Skeletal muscle satellite cell (primary cell): ENCODE data around the gene CELF4.
"Not testable (repeated sequence)": the region's sequence is repeated elsewhere in the genome, so short reads cannot be mapped to it uniquely, and the experiment has no call there.

Experiments
- H3K27me3 ChIP-seq: 2 replicates; pipeline ENCODE4 v1.7.0; 2013; ENCODE audit warnings: low read length; ENCODE audit not compliant: control insufficient read depth, insufficient read depth
- H3K36me3 ChIP-seq: 2 replicates; pipeline ENCODE4 v1.7.0; 2013; ENCODE audit warnings: mild to moderate bottlenecking, control low read depth, low read length; ENCODE audit not compliant: insufficient read depth
- H3K4me1 ChIP-seq: 2 replicates; pipeline ENCODE4 v1.7.0; 2013; ENCODE audit warnings: low read length; ENCODE audit not compliant: control insufficient read depth, insufficient read depth
- H3K4me2 ChIP-seq: 2 replicates; pipeline ENCODE4 v1.7.0; 2013; ENCODE audit warnings: mild to moderate bottlenecking, low read length
- H3K4me3 ChIP-seq: 2 replicates; pipeline ENCODE4 v1.7.0; 2013; ENCODE audit warnings: low read length
- H3K9ac ChIP-seq: 2 replicates; pipeline ENCODE4 v1.7.0; 2013; ENCODE audit warnings: mild to moderate bottlenecking, low read depth, low read length, moderate library complexity
- H3K9me3 ChIP-seq: replicated peaks from 2 replicates; pipeline ENCODE4 v1.7.0; 2013; ENCODE audit warnings: mild to moderate bottlenecking, control low read depth, low read length

The CELF4 gene

DNA sequence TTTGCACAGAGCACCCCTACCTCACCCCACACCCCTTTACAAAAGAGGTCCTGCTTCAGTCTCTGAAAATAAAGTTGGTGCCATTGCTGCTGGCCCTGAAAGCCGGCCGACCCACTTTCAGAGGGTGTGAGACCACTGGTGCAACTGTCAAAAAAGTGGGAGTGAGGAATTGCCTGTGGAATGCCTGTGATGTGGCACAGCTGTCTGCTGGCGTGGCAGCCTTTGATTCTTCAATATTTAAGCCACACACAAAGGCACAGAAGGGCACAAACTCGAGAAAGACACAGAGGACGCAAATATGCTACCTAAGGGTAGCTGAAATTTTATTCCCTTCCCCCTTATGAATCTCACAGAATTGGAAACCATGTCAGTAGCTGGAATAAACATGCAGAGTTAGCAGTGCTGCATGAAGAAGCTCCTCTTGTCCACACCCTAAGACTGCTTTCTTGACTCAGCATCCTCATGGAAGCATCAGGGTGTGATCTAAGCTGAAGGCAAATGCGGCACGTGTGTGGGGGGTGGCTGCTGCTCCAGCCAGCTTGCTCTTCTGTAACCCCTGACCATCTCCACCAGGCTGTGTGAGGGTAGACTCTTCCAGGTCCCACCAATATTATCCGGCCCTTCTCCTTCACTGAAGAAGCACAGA lies 92.3 kb downstream of the CELF4 start:
- Histone ChIP-seq H3K36me3 (no peaks in the 10 kb centered on the region), H3K9ac (no peak overlapping the region), H3K4me1 (no peaks in the 10 kb centered on the region), H3K27me3 (peaks cover 30% of the 10 kb centered on the region), H3K9me3 (no peaks in the 10 kb centered on the region), H3K4me2 (no peak overlapping the region), H3K4me3 (no peak overlapping the region)

DNA sequence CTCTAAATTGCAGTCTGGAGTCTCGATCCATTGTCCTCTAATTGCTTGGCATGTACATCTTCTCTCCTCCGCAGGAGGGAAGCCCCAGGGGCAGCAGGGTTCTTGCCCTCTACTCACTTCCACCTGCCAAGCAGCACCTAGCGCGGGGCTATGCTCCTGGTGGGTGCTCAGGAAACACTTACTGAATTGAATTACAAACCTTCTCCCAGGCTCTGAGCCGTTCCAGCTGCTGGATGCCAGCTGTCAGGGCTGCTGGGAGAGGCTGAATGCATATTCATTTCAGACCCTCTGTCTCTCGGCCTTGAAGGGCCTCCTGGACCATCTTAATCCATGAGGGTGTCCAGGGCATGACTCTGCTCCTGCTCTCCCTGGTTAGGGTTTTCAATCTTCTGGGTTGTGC lies 94.0 kb downstream of the CELF4 start:
- Histone ChIP-seq H3K9me3 (no peaks in the 10 kb centered on the region), H3K27me3 (peaks cover 31% of the 10 kb centered on the region), H3K36me3 (no peaks in the 10 kb centered on the region), H3K4me3 (no peak overlapping the region), H3K4me1 (no peaks in the 10 kb centered on the region), H3K9ac (no peak overlapping the region), H3K4me2 (no peak overlapping the region)

DNA sequence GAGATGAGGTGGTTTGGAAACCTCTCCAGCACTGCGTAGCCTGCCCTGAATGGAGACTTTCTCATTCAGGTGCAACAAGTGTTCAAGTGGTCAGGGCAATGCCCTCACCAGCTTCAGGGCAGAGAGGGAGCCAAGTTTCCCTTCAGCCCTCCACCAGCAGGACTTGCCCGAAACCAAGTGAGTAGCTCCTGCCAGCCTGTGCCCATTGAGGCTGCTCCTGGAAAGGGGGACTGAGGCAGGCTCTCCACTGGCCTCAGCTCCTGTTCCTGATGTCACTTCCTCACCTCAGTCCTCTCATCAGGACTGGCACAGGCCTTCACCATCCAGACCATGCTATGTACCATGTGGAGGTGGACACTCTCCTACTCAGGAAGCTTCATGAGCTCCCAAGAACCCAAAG lies 94.6 kb downstream of the CELF4 start:
- Histone ChIP-seq H3K4me3 (no peak overlapping the region), H3K27me3 (peaks cover 36% of the 10 kb centered on the region), H3K36me3 (no peaks in the 10 kb centered on the region), H3K9ac (no peak overlapping the region), H3K4me2 (no peak overlapping the region), H3K9me3 (no peaks in the 10 kb centered on the region), H3K4me1 (no peaks in the 10 kb centered on the region)

DNA sequence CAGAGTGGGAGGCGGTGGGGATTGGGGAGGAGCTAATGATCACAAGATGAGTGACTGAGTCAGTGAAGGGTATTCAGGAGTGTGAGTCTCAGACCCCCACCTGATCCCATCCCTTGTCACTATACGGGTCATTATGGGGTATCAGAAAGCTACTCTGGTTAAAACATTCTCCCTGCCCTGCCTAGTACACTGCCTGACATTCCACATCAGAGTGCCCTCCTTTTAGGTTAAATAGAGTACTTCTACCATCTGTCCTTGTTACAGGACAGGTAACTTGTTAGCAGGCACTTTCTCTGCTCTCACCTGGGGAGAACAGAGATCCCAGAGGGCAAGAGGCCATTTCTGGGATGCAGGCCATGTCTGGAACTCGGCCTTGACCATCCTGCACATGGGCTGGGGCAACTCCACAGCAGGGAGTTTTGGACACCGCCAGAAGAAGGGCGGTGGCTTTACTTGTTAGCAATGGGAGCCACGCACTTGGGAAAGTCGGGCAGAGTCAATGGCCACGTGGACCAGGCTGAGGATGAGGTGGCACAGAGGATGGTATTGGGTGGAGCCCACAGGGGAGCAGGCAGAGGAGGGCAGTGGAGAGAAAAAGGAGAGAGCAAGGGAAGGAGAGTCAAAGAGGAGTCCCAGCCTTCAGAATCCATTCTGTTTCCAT lies 98.5 kb downstream of the CELF4 start:
- H3K4me1 ChIP-seq, result no peaks in the 10 kb centered on the region

DNA sequence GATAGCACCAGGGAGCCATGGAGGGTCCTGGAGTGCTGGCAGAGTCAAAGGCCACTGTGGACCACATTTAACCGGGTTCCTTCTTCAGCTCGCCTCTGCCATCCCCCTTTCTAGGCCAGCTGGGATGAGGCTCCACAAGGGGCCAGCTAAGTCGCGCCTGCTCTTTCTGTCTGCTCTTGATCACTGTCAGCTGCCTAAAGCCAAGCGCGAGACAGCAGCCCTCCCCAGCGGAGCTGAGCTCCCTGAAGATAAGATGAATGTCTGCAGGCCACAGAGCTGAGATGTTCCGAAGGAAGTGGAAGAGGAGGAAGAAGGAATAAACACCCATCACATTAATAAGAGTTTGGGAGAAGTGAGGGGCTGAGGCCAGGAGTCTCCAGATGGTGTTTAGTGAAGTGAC lies 99.6 kb downstream of the CELF4 start:
- Histone ChIP-seq H3K4me3 (no peak overlapping the region), H3K4me1 (no peaks in the 10 kb centered on the region), H3K9ac (no peak overlapping the region), H3K36me3 (no peaks in the 10 kb centered on the region), H3K4me2 (no peak overlapping the region), H3K27me3 (peaks cover 25% of the 10 kb centered on the region), H3K9me3 (no peaks in the 10 kb centered on the region)

More for the DNA sequence above, 98.5 kb downstream of the CELF4 start:
- Histone ChIP-seq H3K4me3 (no peak overlapping the region), H3K9me3 (no peaks in the 10 kb centered on the region), H3K9ac (no peak overlapping the region), H3K36me3 (no peaks in the 10 kb centered on the region), H3K27me3 (peaks cover 32% of the 10 kb centered on the region), H3K4me2 (no peak overlapping the region)

DNA sequence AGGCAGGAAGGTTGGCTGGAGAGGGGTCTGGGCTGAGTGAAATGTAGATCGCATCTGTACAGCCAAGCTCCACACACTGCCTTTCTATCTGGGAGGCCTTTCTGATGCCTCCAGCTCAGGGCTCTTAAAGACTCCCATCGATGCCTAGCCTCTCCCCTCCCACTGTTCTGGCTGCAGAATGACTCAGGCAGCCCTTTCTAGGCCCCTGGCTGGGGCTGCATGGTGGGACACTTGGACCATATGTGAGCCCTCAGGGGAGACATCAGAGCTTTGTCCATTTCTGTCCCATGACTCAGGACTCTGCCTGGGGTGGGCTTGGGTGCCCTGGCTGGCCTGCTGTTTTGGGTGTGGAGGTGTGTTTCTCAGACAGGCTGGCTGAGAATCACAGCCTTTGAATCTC lies 101.3 kb downstream of the CELF4 start:
- Histone ChIP-seq H3K4me2 (no peak overlapping the region), H3K4me1 (no peaks in the 10 kb centered on the region), H3K36me3 (no peaks in the 10 kb centered on the region), H3K4me3 (no peak overlapping the region), H3K9ac (no peak overlapping the region), H3K27me3 (peaks cover 22% of the 10 kb centered on the region), H3K9me3 (no peaks in the 10 kb centered on the region)

DNA sequence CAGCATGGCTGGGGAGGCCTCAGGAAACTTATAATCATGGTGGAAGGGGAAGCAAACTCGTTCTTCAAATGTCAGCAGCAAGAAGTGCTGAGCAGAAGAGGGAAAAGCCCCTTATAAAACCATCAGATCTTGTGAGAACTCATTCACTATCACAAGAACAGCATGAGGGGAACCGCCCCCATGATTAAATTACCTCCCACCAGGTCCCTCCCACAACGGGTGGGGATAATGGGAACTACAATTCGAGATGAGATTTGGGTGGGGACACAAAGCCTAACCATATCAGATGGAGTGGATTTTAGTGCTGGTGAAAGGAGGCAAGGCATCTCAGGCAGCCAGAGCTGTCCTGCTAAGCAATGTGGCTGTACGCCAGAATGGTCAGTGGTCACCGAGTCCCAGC lies 104.3 kb downstream of the CELF4 start:
- not testable (repeated sequence) for H3K9me3 ChIP-seq, H3K9ac ChIP-seq, H3K4me1 ChIP-seq, H3K4me2 ChIP-seq, H3K4me3 ChIP-seq, H3K36me3 ChIP-seq
- H3K27me3 ChIP-seq, result peaks cover 24% of the 10 kb centered on the region

DNA sequence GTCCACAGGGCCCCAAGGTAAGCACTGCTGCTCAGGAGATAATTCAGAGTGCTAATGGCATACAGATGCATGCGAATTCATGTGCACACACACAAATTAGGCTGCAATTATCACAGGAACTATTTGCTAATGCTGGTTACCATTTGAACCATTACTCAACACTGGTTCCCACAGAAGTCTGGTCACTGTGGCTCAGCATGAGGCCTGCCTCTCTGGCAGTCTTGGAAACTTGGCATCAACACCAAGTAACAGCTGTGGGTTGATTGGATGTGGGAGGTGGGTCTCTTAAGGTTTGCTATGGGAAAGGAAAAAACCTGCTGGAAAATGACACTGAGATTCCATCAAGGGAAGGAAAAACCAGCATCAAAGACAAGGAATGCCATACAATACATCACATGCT lies 105.0 kb downstream of the CELF4 start:
- Histone ChIP-seq H3K9ac (no peak overlapping the region), H3K4me3 (no peak overlapping the region), H3K9me3 (no peaks in the 10 kb centered on the region), H3K4me1 (no peaks in the 10 kb centered on the region), H3K27me3 (peaks cover 22% of the 10 kb centered on the region), H3K36me3 (no peaks in the 10 kb centered on the region), H3K4me2 (no peak overlapping the region)

DNA sequence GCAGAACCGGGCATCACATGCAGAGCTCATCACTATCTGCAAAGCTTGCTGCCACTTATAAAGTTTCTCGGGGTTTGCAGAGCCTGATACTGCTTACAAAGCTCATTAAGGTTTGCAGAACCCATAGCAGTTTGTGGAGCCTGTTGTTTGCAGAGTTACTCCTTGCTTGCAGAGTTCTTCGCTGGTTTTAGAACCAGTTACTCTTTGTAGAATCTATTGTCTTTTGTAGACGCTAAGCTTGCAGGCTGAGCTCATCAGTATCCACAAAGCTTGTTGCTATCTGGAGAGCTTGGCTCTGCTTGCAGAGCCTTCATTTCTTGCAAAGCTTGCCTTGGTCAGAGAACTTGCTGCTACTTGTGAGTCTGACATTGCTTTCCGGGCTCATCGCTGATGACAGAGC lies 106.9 kb downstream of the CELF4 start:
- Histone ChIP-seq H3K9ac (no peak overlapping the region), H3K36me3 (no peaks in the 10 kb centered on the region), H3K4me3 (no peak overlapping the region), H3K27me3 (peaks cover 18% of the 10 kb centered on the region), H3K4me1 (no peaks in the 10 kb centered on the region), H3K9me3 (no peaks in the 10 kb centered on the region), H3K4me2 (no peak overlapping the region)

DNA sequence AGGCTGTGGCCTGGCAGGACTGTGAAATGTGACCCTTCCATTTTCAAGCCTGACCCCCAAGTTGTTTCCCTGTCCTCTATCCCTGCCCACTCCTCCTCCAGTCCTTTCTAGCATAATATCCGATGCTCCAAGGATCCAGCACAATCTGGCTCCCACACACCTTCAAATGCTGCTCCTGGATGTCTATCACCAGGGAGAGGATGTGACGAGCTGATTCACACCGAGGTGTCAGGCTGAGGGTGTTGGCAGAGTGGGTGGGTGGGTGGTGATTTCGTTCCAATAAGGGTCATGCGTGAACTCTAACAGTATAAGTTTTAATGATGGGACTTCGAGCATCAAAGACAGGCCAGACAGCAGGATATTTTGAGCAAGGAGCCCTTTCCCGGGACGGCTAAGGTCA lies 107.8 kb downstream of the CELF4 start:
- Histone ChIP-seq H3K9me3 (no peaks in the 10 kb centered on the region), H3K36me3 (no peaks in the 10 kb centered on the region), H3K4me3 (no peak overlapping the region), H3K9ac (no peak overlapping the region), H3K27me3 (peaks cover 20% of the 10 kb centered on the region), H3K4me1 (no peaks in the 10 kb centered on the region), H3K4me2 (no peak overlapping the region)

DNA sequence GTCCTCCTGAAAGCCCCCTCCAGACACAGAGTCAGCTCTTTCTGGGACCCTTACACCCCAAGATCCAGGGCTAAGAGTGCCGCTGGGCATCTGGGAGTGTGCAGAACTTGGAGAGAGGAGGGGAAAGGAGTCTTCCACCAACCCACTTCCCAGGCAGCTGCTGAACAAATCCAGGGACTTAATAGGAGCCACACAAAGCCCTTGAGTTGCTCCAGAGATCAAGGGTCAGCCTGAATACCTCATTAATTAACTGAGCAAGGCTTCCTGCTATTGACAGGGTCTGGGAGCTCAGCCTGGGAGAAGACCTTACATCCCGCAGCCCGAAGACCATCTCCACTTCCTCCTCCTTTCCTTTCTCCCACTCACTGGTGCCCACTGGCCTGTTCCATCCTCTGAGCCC lies 108.3 kb downstream of the CELF4 start:
- Histone ChIP-seq H3K27me3 (peaks cover 22% of the 10 kb centered on the region), H3K4me1 (no peaks in the 10 kb centered on the region), H3K36me3 (no peaks in the 10 kb centered on the region), H3K4me2 (no peak overlapping the region), H3K9ac (no peak overlapping the region), H3K9me3 (no peaks in the 10 kb centered on the region), H3K4me3 (no peak overlapping the region)

DNA sequence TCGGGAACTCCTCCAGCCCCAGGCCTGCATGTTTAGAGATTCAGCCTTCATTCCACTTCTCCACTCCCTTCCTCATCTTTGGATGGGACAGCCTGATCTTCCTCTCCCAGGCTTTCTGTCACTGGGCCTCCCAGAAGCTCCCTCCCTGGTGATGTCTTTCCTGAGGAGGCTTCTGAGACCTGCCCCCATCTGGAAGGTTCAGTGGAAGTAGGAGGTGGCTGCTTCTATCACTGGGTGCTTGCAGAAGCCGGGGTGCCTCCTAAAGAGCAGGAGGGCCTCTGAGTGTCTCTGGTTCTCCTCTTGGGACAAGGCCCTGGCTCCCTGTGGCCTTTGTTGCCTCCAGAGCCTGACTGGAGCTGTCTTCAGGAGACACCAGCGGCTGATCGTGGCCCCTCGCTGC lies 108.7 kb downstream of the CELF4 start:
- Histone ChIP-seq H3K4me1 (no peaks in the 10 kb centered on the region), H3K4me2 (no peak overlapping the region), H3K4me3 (no peak overlapping the region), H3K27me3 (peaks cover 26% of the 10 kb centered on the region), H3K9ac (no peak overlapping the region), H3K36me3 (no peaks in the 10 kb centered on the region), H3K9me3 (no peaks in the 10 kb centered on the region)
